Measurements from ENCODE around the gene CHCT1.
A peak's percentile ranks its signal among the peaks of the same experiment; 100 is the strongest.
"Not testable (repeated sequence)": the region's sequence is repeated elsewhere in the genome, so short reads cannot be mapped to it uniquely, and the experiment has no call there.

CHCT1 gene

DNA sequence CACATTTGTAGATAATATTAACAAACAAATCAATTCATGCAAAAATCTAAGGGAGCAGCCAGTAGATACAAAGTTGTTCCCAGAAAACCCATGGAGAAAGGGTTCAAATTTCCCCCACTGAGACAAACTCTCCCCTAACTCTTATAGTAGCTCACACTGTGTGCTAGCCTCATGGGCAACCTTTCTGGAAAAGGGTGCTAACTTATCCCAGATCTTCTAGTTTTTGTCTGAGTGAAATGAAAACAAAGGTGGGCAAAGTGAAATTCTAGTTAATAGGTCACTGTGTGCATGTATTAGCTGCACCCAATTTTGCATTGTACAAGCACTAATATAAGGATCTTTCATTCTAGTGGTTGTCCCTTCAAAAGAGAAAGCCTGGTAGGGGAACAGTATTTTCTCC lies 20.5 kb upstream of the CHCT1 start:
- no peak for DNase-seq

DNA sequence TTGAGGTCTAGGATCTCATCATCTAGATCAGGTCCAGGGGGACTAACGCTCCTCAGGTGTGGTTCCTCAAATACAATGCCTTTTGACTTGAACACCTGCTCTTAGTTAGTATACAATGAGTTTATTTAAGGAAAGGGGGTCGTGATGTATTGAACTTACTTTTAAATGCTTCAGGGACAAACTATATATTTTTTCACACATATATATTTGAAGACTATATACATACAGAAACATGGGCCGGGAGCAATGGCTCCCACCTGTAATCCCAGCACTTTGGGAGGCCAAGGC lies 18.8 kb upstream of the CHCT1 start:
- DNase-seq: no peak

DNA sequence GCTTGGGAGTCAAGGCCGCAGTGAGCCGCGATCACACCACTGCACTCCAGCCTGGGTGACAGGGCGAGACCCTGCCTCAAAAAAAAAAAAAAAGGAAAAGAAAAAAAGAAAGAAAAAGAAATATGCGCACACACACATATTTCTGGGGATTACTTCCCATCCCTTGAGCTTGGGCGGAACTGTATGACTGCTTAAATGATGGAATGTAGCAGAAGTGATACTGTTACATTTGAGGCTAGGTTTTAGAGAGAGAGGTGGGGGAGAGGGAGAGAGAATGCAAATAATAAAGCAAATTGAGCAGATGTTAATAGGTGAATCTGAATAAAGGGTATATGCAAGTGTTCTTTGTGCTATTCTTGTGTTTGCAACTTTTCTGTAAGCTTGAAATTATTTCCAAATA lies 18.3 kb upstream of the CHCT1 start:
- no peak for DNase-seq

DNA sequence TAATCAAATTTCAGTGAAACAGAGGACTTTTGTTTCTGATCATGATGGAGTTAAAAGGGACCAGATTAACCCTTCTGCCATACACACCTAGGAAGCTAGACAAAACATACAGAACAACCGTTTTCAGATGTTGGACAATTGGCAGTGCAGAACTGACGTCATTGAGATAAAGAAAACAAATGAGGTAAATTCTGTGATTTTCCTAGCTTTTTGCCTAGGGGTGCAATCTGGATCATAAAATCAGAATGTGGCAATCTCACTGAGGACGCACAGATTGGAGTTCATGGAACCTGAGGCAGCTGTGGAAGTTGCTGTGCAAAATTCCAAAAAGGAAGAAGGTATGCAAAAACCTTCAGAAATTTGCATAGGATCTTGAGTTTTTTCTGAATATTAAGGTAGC lies 15.4 kb upstream of the CHCT1 start:
- DNase-seq: no peak

DNA sequence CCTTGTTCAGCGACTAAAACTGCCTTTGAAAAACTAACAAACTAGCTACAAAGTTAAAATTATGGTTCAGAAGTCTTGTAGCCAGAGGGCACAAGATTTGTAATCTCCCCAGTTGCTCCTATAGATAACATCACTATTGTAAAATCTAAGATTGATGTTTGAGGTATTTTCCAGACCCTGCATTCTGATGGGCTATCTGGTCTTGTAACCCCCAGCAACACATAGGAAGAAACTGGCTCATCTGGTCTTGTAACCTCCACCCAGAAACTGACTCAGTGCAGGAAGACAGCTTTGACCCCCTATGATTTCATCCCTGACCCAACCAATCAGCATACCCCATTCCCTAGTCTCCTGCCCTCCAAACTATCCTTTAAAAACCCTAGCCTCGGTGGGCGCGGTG lies 12.3 kb upstream of the CHCT1 start:
- DNase-seq: no peak

DNA sequence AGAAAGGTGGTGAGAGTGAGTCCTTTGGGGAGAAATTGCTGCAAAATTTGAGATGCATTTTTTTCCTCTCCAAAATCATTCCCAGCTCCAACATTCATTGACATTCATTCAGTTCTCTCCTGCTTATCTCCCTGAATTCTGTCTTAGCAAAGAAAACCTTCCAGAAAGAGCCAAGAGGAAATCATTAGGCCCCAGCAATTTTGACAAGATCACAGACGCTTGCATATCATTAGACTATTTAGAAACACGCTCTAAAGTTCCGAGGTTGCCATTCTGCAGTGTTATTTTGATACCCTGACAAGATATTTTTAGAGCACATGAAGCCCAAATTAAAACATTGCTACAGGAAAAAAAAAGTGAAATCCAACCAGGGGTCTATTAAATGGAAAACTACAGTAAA lies 9.6 kb upstream of the CHCT1 start:
- no peak for DNase-seq

DNA sequence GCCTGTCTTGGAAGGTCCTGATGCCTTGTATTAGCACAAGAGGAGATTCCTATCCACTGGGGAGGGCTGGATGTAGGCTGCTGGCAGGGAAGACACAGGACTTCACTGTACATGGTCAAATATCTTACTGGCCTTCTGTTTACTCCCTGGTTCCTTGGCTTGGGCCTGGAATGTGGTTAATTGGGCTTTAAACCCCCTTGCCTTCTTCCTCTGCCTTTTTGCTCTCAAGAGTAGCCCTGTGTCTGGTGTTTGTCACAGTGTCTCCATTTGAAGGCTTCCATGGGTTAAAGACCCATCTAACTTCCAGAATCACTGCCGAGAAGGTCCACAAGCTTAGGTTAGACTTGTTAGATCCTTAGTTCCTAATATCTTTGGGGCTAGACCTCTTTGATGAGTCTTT lies 7.1 kb upstream of the CHCT1 start:
- DNase-seq: no peak

DNA sequence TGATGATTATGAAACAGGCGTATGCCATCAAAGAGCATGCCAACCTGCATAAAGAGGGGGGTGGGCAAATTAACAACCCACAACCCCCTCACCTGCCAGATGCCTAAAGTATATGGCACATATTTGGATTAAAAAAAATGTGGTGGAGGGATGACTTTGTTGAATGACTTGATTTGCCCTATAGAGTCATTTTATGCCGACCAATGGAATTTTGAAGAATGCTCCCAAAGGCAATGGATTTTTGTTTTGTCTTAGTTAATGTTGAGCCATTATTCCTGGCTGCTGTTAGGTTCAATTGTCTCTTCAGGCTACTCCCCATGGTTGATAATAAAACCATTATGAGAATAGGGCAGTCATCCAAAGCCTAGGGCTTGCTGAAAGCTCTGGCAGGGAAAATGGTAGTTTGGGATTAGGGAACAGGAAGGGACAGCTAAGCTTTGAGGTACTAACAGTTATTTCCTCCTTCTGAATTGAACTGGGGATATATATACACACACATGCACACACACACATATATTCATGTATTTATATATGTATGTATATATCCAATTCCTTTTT lies 5.8 kb upstream of the CHCT1 start:
- DNase-seq: no peak

DNA sequence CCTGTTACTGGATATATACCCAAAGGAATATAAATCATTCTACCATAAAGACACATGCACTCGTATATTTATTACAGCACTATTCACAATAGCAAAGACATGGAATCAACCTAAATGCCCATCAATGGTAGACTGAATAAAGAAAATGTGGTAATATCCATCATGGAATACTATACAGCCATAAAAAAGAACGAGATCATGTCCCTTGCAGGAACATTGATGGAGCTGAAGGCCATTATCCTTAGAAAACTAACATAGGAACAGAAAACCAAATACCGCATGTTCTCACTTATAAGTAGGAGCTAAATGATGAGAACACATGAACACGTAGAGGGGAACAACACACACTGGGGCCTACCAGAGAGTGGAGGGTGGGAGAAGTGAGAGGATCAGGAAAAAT lies 3.3 kb upstream of the CHCT1 start:
- not testable (repeated sequence) for DNase-seq

DNA sequence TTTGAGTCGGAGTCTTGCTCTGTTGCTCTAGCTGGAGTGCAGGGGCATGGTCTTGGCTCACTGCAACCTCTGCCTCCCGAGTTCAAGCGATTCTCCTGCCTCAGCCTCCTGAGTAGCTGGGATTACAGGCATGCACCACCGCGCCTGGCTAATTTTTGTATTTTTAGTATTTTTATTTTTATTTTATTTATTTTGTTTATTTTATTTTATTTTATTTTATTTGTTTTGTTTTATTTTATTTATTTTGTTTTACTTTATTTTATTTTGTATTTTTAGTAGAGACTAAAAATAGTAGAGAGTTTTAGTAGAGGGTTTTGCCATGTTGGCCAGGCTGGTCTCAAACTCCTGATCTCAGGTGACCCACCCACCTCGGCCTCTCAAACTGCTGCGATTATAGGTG lies 2.4 kb upstream of the CHCT1 start:
- DNase-seq: not testable (repeated sequence)

DNA sequence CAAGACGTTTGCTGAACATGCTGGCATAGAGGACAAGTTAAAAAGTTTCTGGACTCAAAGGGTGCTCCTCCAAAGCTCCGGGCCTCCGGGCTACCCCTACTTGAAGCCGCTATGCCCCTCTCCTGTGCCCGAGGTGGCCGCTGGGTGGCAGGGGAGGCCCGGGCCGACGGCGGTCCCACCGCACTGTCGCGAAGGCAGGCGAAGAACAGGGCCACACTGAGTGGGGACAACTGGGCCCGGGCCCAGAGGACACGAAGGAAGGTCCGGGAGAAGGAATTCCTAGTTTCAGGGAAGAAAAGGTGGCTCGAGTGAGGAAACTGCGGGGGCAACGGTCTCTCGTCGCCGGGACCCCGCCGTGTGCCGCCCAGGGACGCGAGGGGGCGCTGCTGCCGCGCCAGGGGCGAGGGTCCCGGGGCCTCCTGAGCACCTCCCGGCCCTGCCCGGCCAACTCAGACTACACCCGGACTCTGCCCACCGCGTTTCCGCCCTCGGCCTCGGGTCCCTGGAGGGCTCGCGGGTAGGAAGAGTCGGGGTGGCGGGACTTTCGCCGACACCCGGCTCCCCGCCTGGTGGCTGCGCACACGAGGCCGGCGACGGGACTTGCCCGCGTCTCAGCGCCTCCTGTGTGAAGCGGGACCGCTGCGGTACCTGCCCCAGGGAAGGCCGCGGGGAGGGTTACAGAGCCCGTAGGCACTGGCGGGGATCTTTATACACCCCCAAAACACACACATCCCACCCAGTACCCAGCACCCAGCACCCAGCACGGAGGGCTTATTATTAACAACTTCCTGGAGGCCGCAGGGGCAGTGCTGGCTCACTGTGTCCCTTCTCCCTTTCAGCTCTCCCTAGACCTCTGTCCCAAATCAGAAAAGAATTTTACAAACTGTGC lies 772 bp upstream of the CHCT1 start:
- DNase-seq: peak; percentile 18

DNA sequence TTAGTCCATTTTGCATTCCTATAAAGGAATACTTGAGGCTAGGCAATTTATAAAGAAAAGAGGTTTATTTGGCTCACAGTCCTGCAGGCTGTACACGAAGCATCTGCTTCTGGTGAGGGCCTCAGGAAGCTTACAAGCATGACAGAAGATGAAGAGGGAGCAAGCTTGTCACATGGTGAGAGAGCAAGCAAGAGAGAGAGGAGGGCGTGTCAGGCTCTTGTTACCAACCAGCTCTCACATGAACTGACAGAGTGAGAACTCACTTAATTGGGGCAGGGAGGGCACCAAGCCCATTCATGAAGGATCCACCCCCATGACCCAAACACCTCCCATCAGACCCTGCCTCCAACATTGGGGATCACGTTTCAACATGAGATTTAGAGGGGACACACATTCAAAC lies 1.6 kb downstream of the CHCT1 start:
- no peak for DNase-seq

DNA sequence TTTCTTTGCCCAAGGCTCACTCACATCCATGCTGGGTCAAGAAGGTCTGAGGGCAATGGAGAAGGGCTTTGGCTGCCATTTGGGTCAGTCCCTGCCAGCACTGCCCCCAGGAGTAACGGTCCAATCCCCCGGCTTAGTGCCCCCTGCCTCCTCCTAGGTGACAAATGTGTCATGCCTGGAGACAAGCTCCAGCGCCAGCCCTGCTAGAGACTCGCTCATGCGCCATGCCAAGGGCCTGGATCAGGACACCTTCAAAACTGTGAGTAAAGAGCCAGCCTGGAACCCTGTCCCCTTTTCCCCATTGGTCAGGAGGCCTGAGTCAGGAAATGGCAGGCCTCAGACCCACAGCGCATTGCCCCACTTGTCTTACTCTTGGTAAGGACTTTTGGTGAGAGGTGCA lies 3.3 kb downstream of the CHCT1 start:
- DNase-seq: no peak

DNA sequence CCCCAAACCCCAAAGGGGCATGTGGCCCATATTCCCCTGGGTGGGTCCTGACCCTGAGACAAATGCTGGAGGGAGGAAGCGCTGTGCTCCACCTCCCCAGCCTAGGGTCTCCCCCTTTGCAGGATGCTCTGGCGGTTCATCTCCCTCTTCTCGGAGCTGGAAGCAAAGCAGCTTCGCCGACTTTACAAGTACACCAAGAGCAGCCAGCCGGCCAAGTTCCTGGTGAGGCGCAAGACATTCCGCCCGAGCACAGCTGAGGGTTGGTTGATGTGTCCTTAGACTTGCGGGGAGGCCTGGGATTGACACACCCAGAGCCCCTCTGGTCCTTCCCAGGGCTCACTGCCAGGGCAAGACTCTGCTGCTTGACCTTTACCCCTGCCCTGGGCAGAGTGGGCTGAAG lies 4.3 kb downstream of the CHCT1 start:
- no peak for DNase-seq

DNA sequence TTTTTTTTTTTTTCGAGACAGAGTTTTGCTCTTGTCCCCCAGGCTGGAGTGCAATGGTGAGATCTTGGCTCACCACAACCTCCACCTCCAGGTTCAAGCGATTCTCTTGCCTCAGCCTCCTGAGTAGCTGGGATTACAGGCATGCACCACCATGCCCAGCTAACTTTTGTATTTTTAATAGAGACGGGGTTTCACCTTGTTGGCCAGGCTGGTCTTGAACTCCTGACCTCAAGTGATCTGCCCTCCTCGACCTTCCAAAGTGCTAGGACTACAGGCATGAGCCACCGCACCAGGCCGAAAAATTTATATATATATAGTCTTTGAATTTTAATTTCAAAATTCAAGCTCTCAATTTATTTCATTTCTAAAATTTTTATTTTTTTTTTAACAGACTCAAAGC lies 6.2 kb downstream of the CHCT1 start:
- not testable (repeated sequence) for DNase-seq

DNA sequence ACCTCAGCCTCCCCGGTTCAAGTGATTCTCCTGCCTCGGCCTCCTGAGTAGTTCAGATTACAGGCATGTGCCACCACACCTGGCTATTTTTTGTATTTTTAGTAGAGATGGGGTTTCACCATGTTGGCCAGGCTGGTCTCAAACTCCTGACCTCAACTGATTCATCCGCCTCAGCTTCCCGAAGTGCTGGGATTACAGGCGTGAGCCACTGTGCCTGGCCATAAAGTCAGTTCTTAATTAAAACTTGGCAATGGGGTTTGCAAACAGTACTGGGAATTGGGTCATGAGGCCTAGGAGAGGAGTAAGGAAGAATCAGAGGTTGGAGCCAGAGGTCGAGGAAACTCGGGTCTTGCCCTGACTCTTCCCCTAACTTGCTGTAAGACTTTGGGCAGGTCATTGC lies 8.3 kb downstream of the CHCT1 start:
- not testable (repeated sequence) for DNase-seq

DNA sequence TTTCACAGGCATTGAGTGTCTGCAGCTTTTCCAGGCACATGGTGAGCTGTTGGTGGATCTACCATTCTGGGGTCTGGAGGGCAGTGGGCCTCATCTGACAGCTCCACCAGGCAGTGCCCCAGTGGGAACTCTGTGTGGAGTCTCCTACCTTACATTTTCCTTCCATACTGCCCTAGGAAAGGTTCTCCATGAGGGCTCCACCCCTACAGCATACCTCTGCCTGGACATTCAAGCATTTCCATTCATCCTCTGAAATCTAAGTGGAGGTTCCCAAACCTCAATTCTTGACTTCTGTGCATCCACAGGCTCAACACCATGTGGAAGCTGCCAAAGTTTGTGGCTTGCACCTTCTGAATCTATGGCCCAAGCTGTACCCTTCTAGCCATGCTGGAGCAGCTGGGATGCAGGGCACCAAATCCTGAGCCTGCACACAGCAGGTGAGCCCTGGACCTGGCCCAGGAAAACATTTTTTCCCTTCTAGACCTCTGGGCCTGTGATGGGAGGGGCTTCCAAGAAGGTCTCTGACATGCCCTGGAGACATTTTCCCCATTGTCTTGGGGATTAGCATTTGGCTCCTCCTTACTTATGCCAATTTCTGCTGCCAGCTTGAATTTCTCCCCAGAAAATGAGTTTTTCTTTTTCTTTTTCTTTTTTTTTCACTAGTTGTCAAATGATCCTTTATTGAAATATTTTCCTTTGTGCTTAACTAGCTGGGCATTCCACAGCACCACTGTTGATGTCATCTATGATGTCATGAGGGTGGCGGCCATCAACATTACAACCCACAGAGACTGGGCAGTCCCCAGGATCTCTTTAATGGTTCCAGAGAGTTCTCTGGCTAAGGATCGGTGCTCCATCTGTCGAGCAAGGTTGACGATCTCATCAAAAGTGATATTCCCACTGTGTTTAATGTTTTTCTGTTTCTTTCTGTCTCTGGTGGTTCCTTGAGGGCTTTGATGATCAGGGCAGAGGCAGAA lies 11.0 kb downstream of the CHCT1 start:
- not testable (repeated sequence) for DNase-seq

DNA sequence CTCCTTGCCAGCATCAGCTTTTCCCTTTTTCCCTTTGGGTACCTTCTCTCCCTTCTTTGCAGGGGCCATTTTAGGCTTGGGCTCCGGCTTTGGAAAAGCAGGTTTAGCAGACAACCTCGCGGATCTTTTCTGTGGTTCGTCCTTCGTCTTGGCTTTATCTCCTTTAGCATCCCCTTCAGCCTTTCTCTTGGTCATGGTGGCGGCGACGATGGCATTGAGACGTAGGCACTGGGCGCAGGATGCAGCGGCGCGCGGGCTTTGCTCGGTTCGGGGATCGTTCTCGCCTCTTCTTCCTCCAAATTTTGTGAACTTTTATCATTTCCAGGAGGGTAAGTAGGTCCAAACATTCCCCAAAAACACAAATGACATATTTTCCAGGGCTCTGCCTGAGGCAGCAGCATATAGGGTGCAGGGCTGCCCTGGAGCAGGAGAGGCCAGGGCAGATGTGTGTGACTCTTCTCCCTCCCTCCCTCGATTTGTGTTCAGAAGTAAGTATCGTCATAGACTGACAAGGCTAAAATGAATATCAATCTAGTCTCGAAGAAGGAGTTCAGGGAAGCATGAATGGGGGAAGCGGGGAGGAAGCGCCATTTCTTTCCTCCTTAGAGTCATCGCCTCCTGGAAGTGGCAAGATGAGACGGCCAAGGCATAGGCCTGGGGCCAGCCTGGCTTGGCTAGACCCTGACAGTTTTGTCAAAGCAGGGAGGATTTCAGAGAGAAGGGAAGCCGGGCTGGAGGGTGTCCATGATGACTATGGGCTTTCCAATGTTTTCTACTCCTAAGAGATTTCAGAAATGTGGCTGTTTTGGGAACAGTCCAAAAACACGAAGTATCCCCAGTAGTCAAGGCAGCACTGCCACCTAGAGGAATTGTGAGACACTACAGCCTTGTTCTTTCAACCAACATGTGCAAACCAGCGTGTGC lies 13.2 kb downstream of the CHCT1 start:
- peak; percentile 86 for DNase-seq

DNA sequence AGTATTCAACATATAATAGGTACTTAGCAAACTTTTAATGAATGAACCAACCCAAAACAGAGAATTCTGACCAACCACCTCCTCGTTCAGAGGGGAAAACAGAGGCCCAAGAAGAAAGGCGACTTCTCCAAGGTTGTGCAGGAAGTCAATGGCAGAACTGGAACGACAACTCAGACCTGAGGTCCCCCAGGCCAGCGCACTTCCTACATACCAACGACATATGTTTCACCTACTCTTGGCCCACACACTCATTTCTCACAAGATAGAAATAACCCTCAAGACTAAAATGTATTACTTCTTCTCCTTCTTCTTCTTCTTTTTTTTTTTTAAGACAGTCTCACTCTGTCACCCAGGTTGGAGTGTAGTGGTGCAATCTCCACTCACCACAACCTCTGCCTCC lies 14.4 kb downstream of the CHCT1 start:
- no peak for DNase-seq

DNA sequence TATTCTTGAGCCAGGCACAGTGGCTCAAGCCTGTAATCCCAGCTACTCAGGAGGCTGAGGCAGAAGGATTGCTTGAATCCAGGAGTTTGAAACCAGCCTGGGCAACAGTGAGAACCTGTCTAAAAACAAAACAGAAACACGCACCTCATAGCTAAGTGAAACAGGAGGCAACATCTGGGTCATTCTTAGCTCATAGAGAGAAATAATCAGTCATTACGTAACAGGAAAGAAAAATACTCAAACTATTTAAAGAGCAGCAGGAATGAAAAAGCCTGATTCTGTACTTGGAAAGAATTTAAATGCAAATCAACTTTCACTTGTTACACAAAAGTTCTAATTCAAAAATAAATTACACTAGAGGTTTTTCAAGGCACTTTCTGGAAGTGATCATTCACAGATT lies 17.2 kb downstream of the CHCT1 start:
- DNase-seq: no peak

DNA sequence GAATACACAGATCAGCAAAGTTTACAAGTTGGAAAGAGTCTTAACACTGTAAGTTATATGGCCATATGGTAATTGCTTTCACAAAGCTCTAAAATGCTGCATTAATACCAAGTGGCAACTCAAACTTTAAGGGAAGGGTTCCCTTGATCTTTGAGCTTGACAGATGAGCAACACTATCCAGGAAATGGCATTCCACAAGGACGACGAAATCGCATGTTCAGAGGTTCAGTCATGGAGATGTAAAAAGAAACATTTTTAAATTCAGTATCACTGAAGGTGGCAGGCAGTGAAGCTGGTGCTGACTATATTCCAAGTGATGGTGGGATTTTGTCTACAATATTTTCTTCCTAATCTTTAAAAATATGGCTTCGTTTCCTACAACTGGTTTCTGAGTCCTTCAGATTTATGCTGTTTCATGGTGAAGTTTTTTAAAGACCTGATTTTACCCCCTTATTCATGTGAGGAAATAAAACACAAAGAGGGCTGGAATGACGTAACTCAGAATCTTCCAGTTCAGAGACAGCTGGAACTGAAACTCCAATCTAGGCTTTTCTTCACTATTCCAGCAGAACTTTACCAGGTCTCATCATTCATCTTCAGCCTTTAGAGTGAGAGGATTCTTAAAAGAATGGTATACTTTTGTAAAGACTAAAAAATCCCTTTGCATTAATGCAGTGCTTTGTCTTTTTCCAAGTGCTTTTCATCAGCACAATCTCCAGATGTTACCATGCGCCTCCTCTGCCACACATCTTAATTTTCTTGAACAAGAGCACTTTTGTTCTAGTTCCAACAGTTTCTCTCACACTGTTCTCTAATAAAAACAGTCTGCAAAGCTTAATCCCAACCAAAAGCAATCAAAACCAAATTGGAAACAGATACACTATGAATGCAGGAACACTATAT lies 20.2 kb downstream of the CHCT1 start:
- no peak for DNase-seq

DNA sequence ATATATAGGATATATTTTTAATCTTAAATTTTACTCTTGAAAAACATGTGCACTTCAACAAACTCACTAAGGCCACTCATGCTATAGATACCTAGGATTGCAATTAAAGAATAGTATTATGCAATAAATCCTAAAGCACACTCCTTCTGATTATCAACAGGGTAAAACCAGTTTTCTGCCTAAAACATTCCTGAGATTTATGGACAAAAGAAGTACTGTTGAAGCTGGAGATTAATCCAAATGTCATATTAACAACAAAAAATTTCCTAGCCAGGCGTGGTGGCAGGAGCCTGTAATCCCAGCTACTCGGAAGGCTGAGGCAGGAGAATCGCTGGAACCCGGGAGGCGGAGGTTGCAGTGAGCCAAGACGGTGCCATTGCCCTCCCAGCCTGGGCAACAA lies 21.4 kb downstream of the CHCT1 start:
- DNase-seq: no peak
